Right forelimb (tissue), 1 donor: Measurements from ENCODE around the gene DUS1L.

Source experiments
- DNase-seq: peaks from one replicate; pipeline ENCODE4 v3.0.0-alpha.2; 2018

The DUS1L gene

GRCh38 chr17:82065638-82066303 is at the start of gene DUS1L:
TSS of gene DUS1L (minus strand) at chr17:82065804. CDS start at chr17:82065059, 745 bp downstream.
- peak; percentile 81 for DNase-seq

DNA sequence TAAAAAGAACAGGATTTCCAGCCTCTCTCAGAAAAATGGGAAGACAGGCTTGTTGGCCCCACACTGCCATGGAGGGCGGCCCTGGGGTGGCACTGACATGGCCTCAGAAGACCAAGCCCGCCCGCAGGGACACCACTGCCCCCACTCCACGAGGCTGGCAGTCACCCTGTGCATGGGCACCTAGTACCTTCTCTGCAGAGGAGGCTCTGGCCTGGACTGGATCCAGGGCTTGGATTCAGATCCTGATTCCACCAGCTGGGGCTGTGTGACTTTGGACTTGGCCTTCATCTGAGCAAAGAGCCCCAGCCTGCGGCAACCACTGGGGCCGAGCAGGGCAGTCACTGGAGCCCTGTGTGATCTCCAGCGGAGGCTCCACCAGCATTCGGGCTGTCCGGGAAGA is 49.3 kb upstream of the DUS1L start:
- DNase-seq, result no peak

GRCh38 chr17:82114447-82114846 is 48.8 kb upstream of the DUS1L start:
- no peak for DNase-seq

GRCh38 chr17:82113941-82114340 is 48.3 kb upstream of the DUS1L start:
- DNase-seq, result no peak

- no peak for DNase-seq
Observed at GRCh38 chr17:82113422-82113821, 47.8 kb upstream of the DUS1L start.

DNA sequence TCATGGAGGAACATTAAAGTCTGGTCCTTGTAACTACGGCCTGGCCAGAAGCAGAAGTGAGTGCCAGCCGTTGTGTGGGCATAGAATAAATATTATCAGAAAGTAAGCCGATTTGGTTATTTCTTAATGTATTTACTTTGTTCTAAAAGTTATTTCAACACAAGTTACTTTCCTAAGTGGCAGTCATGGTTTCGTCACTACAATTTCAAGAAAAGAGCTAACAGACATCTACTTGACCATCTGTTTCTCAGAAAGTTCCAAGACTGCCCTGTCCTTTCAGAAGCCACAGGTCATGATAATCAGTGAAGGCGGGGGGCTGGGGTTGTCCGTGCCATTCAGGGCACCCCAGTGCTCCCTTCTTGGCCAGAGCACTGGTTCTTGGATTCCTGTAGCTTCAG is 47.3 kb upstream of the DUS1L start:
- DNase-seq, result no peak

- no peak for DNase-seq
Observed at GRCh38 chr17:82112181-82112913, 46.7 kb upstream of the DUS1L start.

DNA sequence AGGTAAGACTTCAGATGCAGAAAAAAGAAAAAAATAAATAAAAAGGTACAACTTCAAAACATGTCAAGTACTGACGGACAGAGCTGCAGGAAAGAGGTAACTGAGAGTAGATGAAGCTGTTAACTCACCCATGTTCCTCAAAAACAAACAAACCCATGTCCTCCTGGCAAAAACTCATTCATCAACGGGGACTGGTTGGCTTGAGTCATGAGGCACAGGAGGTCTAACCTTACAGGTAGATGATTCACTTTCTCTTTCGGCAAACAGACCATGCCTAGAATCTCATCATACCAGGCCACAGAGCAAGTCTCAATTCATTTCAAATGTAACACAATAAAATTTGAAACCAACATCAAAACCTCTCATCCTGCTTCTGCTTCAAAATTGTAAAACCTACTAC is 44.7 kb upstream of the DUS1L start:
- no peak for DNase-seq

GRCh38 chr17:82108961-82109475 is 43.4 kb upstream of the DUS1L start:
- no peak for DNase-seq

- no peak for DNase-seq
Observed at GRCh38 chr17:82108496-82108945, 42.9 kb upstream of the DUS1L start.

- no peak for DNase-seq
Observed at GRCh38 chr17:82108038-82108437, 42.4 kb upstream of the DUS1L start.

DNA sequence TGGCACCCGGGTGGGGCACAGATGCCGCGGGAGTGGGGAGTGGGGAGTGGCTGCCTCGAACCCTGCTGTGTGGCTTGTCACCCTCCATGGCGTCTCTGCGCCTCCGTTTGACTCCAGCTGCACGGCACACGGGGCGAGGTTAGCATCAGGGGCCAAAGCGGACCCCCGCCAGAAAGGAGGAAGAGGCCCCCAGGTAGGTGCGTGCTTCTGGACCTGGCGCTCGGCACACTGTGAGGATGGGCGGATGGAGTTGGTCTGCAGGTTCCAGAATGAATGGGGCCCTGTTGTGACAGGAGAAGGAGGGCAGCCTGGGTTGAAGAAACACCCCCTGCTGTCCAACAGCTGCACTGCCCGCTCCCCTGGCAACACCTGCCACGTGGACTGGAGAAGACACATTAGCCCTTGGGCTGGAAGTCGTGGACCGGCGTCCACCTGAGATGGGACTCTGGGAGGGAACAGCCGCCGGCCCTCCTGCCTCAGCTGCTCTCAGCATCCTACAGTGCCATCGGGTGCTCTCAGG is 41.8 kb upstream of the DUS1L start:
- no peak for DNase-seq

DNA sequence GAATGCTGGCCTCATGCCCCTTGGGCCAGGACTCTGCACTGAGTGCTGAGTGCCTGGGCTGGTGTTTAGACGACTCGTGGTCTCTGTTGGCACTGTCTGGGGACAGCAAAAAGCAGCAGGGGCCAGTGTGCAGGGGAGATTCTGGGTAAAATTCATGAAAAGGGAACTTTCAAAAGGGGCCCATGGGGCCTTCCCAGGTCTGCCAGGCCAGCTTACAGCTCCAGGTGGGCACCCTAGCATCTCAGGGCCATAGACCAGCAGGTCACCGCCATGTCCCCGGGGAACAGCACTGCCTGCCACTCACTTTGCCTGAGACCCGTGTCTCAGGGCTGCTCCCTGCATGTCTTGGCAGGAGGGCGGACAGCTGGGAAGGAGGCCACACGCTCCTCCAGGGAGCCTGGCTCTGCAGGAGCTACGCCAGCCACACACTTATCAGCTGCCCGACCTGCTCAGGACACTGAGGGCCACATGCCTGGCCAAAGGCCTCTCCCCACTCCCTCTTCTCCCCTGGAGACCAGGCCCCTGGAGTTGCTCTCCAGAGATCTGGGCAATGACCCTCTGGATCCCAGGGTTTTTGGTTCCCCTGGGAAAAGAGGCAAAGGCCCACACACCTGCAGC is 41.2 kb upstream of the DUS1L start:
- DNase-seq, result peak; percentile 55

DNA sequence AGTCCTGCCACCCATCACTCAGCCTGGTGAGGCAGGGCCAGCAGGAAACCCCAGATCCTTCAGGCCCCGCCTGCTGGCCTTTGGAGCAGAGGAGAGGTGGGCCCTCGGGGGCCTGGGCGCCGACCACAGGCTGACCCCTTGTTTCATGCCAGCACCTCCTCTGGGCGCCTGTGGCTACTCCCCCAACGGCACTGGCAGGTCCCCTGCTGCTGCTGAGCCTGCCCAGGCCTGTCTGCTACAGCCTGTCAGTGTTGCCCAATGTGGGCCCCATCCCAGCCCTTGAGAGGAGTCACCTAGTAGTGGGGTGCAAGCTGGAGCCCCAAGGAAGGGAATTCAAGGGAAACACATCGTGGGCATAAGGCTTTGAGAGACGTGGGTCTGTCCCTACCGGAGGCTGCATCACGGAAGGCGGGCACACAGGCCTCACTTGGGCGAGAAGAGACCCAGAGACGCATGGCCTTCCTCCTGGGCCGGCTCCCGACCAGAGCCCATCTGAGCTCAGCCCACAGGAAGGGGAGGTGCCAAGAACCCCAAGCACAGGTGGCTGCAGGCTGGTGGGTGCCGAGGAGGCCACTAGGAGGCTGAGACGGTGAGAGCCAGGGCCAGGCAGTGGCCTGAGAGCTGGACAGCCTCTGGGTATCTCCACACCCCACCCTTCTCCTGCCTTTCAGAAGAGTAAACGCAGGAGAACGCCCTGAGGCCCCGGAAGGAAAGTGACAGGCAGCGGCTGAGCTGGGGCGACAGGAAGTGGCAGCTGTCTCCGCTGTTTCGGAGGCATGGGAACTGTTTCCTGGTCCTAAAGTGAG is 40.5 kb upstream of the DUS1L start:
- peak; percentile 72 for DNase-seq

DNA sequence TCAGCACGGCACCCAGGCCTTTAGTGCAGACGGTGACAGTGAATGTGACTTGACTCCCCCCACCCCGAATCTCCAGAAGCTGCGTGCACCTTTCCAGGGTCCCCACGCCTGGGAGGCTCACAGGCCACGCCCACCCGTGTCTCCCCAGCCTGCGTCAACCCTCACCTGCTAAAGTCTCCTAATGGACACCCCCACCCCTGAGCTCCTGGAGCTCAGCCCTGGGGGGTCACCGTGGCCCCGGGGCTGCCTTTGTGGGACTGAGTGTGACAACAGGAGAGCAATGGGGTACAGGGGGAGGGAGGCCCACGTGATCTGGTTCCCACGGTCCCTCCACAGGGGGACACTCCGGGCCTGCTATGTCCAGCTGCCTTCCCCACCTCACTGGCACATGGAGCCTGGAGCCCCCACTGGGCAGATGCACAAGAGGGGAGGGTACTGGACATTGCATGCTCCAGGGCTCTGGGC is 39.8 kb upstream of the DUS1L start:
- no peak for DNase-seq

- no peak for DNase-seq
Observed at GRCh38 chr17:82104797-82105416, 39.3 kb upstream of the DUS1L start.

- no peak for DNase-seq
Observed at GRCh38 chr17:82103553-82104451, 38.2 kb upstream of the DUS1L start.

- DNase-seq, result no peak
Observed at GRCh38 chr17:82101767-82102679, 36.4 kb upstream of the DUS1L start.

- DNase-seq, result no peak
Observed at GRCh38 chr17:82101301-82101715, 35.7 kb upstream of the DUS1L start.
